Smooth muscle cell (in vitro differentiated cells): ENCODE measurements around the gene TBC1D9. TPM values are rescaled to one million over a fixed set of nuclear protein-coding genes. Genes with fewer than 3 reads are reported as not detected.

Experiments used
- DNase-seq: peaks from one replicate; lab custom pipeline; 2025; ENCODE audit not compliant: unreplicated experiment; lab: John Stamatoyannopoulos, UW
- H2AFZ ChIP-seq: fragments of 200-600 bp; sonication (generic); 2 replicates; pipeline ENCODE4 v1.6.0; 2016; ENCODE audit warnings: antibody characterized with exemption, low read depth, mild to moderate bottlenecking
- H3F3A ChIP-seq: fragments of 200-600 bp; sonication (generic); 2 replicates; pipeline ENCODE4 v1.6.0; 2017; ENCODE audit warnings: antibody characterized with exemption, low read depth
- H3K27ac ChIP-seq: fragments of 200-600 bp; sonication (generic); 2 replicates; pipeline ENCODE4 v1.5.1; 2016; ENCODE audit warnings: low read depth, mild to moderate bottlenecking
- H3K27me3 ChIP-seq: fragments of 200-600 bp; sonication (generic); 2 replicates; pipeline ENCODE4 v1.6.1; 2016; ENCODE audit warnings: low read depth, mild to moderate bottlenecking
- H3K36me3 ChIP-seq: fragments of 200-600 bp; sonication (generic); 2 replicates; pipeline ENCODE4 v1.5.1; 2016; ENCODE audit warnings: low read depth
- H3K4me1 ChIP-seq: fragments of 200-600 bp; sonication (generic); 2 replicates; pipeline ENCODE4 v1.5.1; 2016; ENCODE audit warnings: low read depth
- H3K4me2 ChIP-seq: fragments of 200-600 bp; sonication (generic); 2 replicates; pipeline ENCODE4 v1.6.0; 2016; ENCODE audit warnings: mild to moderate bottlenecking
- H3K4me3 ChIP-seq: fragments of 200-600 bp; sonication (generic); 2 replicates; pipeline ENCODE4 v1.5.1; 2016; ENCODE audit warnings: mild to moderate bottlenecking
- H3K79me2 ChIP-seq: fragments of 200-600 bp; sonication (generic); 2 replicates; pipeline ENCODE4 v1.6.0; 2016; ENCODE audit warnings: low read depth, mild to moderate bottlenecking
- H3K9ac ChIP-seq: fragments of 200-600 bp; sonication (generic); 2 replicates; pipeline ENCODE4 v1.6.0; 2016; ENCODE audit warnings: low read depth
- H3K9me3 ChIP-seq: fragments of 200-600 bp; sonication (generic); replicated peaks from 2 replicates; pipeline ENCODE4 v1.5.1; 2016; ENCODE audit warnings: low read depth
- H4K20me1 ChIP-seq: fragments of 200-600 bp; sonication (generic); 2 replicates; pipeline ENCODE4 v1.6.0; 2016; ENCODE audit warnings: low read depth
- WGBS: methylation state at CpG from one replicate; pipeline ENCODE4 v1.1.7; 2016; ENCODE audit warnings: low lambda C conversion rate; 5-methylcytosine and 5-hydroxymethylcytosine counted together
- polyA plus RNA-seq: library from polyadenylated mRNA; unstranded; fragments of >200 nt; fragmentation: Nextera tagmentation; extraction: Ambion mirVana; gene quantifications from 2 replicates; pipeline ENCODE4 v1.2.1, GENCODE V29; 2016
- total RNA-seq: library from RNA; depleted of rRNA; stranded (reverse); fragments of >200 nt; gene quantifications from 2 replicates; pipeline ENCODE4 v1.2.3, GENCODE V29; 2014
- TF ChIP-seq, protein P1 (sequence below): fragments of 200-600 bp; sonication (generic); IDR thresholded peaks from 2 replicates; pipeline ENCODE4 v1.5.1; 2017; ENCODE audit warnings: borderline replicate concordance, mild to moderate bottlenecking, antibody characterized with exemption; ENCODE audit not compliant: insufficient read depth, poor library complexity, severe bottlenecking

Gene TBC1D9
- total and polyA plus RNA-seq, 2 experiments from 2014 or later = 9.1 to 39.5 TPM

DNA sequence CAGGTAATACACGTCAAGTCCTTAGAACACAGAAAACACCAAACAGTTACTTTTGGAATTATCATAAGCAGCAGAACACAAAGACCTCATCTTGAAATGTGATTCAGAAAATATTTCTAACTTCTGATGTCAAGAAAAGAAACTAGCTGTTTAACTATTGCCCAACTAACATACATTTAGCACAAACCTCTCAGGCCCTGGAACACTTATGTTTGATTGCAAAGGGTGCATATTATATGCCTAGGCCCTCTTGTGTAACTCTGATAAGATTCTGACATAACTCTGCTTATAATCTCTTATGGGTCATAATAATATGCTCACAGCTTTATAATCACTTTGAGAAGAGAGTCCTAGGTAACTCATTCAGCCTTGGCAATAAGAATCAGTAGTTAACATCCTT, 62.6 kb downstream of the TBC1D9 start:
- Histone ChIP-seq H3K36me3 (no peaks in the 10 kb centered on the region), H3K4me1 (peaks cover 5% of the 10 kb centered on the region), H3F3A (no peaks in the 10 kb centered on the region), H3K4me2 (no peak overlapping the region), H3K27me3 (no peaks in the 10 kb centered on the region), H3K9me3 (no peaks in the 10 kb centered on the region), H4K20me1 (peaks cover 16% of the 10 kb centered on the region), H3K27ac (no peak overlapping the region), H3K79me2 (peaks cover 26% of the 10 kb centered on the region), H2AFZ (no peak overlapping the region), H3K4me3 (no peak overlapping the region), H3K9ac (no peak overlapping the region)
- DNase-seq = no peak
- TF ChIP-seq, protein P1, sequence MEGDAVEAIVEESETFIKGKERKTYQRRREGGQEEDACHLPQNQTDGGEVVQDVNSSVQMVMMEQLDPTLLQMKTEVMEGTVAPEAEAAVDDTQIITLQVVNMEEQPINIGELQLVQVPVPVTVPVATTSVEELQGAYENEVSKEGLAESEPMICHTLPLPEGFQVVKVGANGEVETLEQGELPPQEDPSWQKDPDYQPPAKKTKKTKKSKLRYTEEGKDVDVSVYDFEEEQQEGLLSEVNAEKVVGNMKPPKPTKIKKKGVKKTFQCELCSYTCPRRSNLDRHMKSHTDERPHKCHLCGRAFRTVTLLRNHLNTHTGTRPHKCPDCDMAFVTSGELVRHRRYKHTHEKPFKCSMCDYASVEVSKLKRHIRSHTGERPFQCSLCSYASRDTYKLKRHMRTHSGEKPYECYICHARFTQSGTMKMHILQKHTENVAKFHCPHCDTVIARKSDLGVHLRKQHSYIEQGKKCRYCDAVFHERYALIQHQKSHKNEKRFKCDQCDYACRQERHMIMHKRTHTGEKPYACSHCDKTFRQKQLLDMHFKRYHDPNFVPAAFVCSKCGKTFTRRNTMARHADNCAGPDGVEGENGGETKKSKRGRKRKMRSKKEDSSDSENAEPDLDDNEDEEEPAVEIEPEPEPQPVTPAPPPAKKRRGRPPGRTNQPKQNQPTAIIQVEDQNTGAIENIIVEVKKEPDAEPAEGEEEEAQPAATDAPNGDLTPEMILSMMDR = no peak
- 86% methylated on average over 1 of the region's 1 CpG for WGBS

DNA sequence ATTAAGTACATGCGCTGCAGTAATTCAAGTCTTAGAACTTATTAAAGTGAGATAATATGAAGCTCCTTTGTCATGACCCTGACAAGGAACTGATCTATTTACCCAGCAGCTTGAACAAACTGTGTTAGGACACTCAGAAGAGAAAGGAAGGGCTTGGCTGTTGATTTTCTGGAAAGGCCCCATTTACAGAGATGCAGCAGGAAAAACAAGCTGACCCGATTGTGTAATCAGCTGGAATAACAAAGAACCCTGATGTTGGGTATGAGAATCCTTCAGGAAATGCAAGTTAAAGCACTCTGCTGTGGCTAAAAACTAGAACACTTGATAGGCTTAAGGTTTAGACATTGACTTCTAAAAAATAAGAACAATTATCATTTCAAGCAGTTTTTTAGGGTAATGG, 64.8 kb downstream of the TBC1D9 start:
- Histone ChIP-seq H3K79me2 (peaks cover 18% of the 10 kb centered on the region), H3K9me3 (no peaks in the 10 kb centered on the region), H3K4me3 (no peak overlapping the region), H3K9ac (no peak overlapping the region), H3K36me3 (no peaks in the 10 kb centered on the region), H4K20me1 (peaks cover 16% of the 10 kb centered on the region), H3K27me3 (no peaks in the 10 kb centered on the region), H3K27ac (no peak overlapping the region), H3K4me2 (no peak overlapping the region), H3F3A (no peaks in the 10 kb centered on the region), H3K4me1 (peaks cover 5% of the 10 kb centered on the region), H2AFZ (no peak overlapping the region)
- no peak for DNase-seq
- TF ChIP-seq, protein P1 = no peak
- WGBS = 61% methylated on average over 2 of the region's 2 CpGs

DNA sequence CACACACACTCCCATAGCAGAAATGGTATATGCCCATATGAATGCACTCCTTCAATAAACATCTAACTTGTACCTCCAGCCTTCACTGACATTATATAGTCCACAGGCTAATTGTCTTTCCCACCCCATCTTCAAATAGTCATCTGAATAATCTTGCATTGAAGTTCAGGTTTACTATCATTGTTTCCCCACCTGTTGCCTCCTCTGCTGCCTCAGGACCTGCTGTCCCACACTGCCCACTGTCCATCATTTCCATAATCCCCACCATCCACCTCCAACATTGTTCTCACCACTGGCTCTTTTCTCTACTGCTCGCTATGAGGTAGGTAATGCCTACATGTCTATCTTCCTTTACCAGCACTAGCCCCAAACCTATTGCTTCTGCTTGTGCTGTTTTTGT, 66.1 kb downstream of the TBC1D9 start:
- Histone ChIP-seq H3K27me3 (no peaks in the 10 kb centered on the region), H2AFZ (no peak overlapping the region), H3K79me2 (peaks cover 12% of the 10 kb centered on the region), H3K9ac (no peak overlapping the region), H3K27ac (no peak overlapping the region), H3F3A (no peaks in the 10 kb centered on the region), H3K9me3 (no peaks in the 10 kb centered on the region), H3K4me1 (peaks cover 5% of the 10 kb centered on the region), H3K36me3 (no peaks in the 10 kb centered on the region), H3K4me3 (no peak overlapping the region), H4K20me1 (peaks cover 13% of the 10 kb centered on the region), H3K4me2 (no peak overlapping the region)
- DNase-seq = no peak
- TF ChIP-seq, protein P1 = no peak
- 100% methylated on average over 1 of the region's 1 CpG for WGBS

DNA sequence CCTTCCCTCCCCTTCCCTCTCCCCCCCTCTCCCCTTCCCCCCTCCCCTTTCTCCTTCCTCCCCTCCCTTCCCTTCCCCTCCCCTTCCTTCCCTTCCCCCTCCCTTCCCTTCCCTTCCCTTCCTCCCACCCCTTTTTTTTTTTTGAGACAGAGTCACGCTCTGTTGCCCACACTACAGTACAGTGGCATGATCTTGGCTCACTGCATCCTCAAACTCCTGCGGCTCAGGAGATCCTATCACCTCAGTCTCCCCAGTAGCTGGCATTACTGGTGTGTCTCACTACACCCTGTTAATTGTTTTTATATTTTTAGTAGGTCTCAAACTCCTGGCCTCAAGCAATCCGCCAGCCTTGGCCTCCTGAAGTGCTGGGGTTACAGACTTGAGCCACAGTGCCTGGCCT, 66.6 kb downstream of the TBC1D9 start:
- Histone ChIP-seq H3K27ac (no peak overlapping the region), H3K9ac (no peak overlapping the region), H3K4me3 (no peak overlapping the region), H3K4me2 (no peak overlapping the region), H3K36me3 (no peaks in the 10 kb centered on the region), H3K4me1 (peaks cover 5% of the 10 kb centered on the region), H3K27me3 (no peaks in the 10 kb centered on the region), H3F3A (no peaks in the 10 kb centered on the region), H3K9me3 (no peaks in the 10 kb centered on the region), H3K79me2 (peaks cover 7% of the 10 kb centered on the region), H2AFZ (no peak overlapping the region), H4K20me1 (peaks cover 11% of the 10 kb centered on the region)
- DNase-seq = no peak
- TF ChIP-seq, protein P1 = no peak
- WGBS = 78% methylated on average over 2 of the region's 3 CpGs
